Left cardiac atrium (tissue), 4 donors: ENCODE data around the gene NDC80. TPM values are rescaled to one million over a fixed set of nuclear protein-coding genes. Genes with fewer than 3 reads are reported as not detected.
A peak's percentile ranks its signal among the peaks of the same experiment; 100 is the strongest.
"Not testable (repeated sequence)": the region's sequence is repeated elsewhere in the genome, so short reads cannot be mapped to it uniquely, and the experiment has no call there.

Experiments
- ATAC-seq, 2 donors: fragments of 200-7000 bp; cut with Tn5 transposase; one replicate each; pipeline ENCODE4 v1.9.1; 2020; ENCODE audit warnings: mild to moderate bottlenecking in 2 of 2, moderate library complexity in 2 of 2
- DNase-seq: peaks from one replicate; pipeline ENCODE4 v3.0.0-alpha.2; 2020
- intact Hi-C, 2 donors: fragments of 100-400 bp; cut with DNase I; formaldehyde crosslinking; loops; one replicate each; pipeline versions ENCODE4 v1.14.1 to v1.15.1; 2022 to 2023
- long read RNA-seq: library from polyadenylated mRNA; unstranded; transcript quantifications from one replicate; pipeline ENCODE4 v2.0.0, GENCODE V29; 2021
- total RNA-seq, 2 donors: library from RNA; stranded (reverse); fragmentation: NEBNext Ultra II Directional; extraction: Animal tissue kit (Norgen Biotek cat#: 25700); gene quantifications; one replicate each; pipeline ENCODE4 v1.2.1, GENCODE V29; 2021
- donor health status: DM: no; HTN: yes; CAD: no.
- donor health status: DM: no; HTN: yes; CAD: no; lungs with severe emphysema.
- donor health status: DM: yes; HTN: yes; CAD: no.
- donor health status: Dilated cardiomyopathy.

Gene NDC80
- 1 to 10 TPM in 1 of 2 donors, under 1 TPM in 1; 0.29 to 1.2 TPM for total RNA-seq
- long read RNA-seq, result 0 reads

GRCh38 chr18:2571200-2572170 is at the start of gene NDC80, which contains the start of gene METTL4:
Gene NDC80, plus strand, starts transcription at chr18:2571557. Its CDS starts 1,429 bp downstream, at chr18:2572986.
Gene METTL4, minus strand, starts transcription at chr18:2571505. Its CDS starts 4,289 bp downstream, at chr18:2567216.
- DNase-seq (peak; percentile 88), ATAC-seq (peak; percentile 95 to 96)
- intact Hi-C loops, result loop anchor here in 1 of 2 donors (2.0 kb wide), 1 partner anchor 83 kb away; the partner anchor contains the start of gene SMCHD1

- intact Hi-C loops, result no loop called here
- ATAC-seq, result no peak
- DNase-seq, result no peak
These were observed 49.2 kb upstream of the NDC80 start for GRCh38 chr18:2522112-2522511.

GRCh38 chr18:2524794-2525198 is 46.6 kb upstream of the NDC80 start:
- ATAC-seq, DNase-seq, intact Hi-C loops: not testable (repeated sequence)

- intact Hi-C loops, result no loop called here
- DNase-seq, result no peak
- ATAC-seq, result no peak
These were observed 45.0 kb upstream of the NDC80 start for GRCh38 chr18:2526329-2526728.

GRCh38 chr18:2529154-2529553 is 42.2 kb upstream of the NDC80 start:
- DNase-seq (no peak), ATAC-seq (no peak)
- intact Hi-C loops, result no loop called here

GRCh38 chr18:2531751-2532150 is 39.6 kb upstream of the NDC80 start:
- intact Hi-C loops, result no loop called here
- DNase-seq, result no peak

GRCh38 chr18:2532797-2533196 is 38.6 kb upstream of the NDC80 start:
- intact Hi-C loops, result no loop called here
- ATAC-seq (no peak), DNase-seq (no peak)

More at GRCh38 chr18:2531751-2532150, 39.6 kb upstream of the NDC80 start:
- ATAC-seq, result no peak

- intact Hi-C loops, result no loop called here
- DNase-seq, result no peak
- ATAC-seq, result no peak
These were observed 36.5 kb upstream of the NDC80 start for GRCh38 chr18:2534906-2535305.

- ATAC-seq (no peak), DNase-seq (no peak)
- intact Hi-C loops, result no loop called here
These were observed 35.9 kb upstream of the NDC80 start for GRCh38 chr18:2535419-2535910.

GRCh38 chr18:2536063-2536462 is 35.3 kb upstream of the NDC80 start:
- DNase-seq (no peak), ATAC-seq (no peak)
- intact Hi-C loops, result no loop called here

- ATAC-seq, result peak; percentile 19 to 34
- intact Hi-C loops, result no loop called here
- DNase-seq, result no peak
These were observed 34.9 kb upstream of the NDC80 start for GRCh38 chr18:2536493-2536892.

GRCh38 chr18:2537296-2537695 is 34.1 kb upstream of the NDC80 start:
- intact Hi-C loops, result no loop called here
- ATAC-seq (no peak), DNase-seq (no peak)

GRCh38 chr18:2538236-2538635 is 33.1 kb upstream of the NDC80 start:
- intact Hi-C loops, result no loop called here
- no peak for ATAC-seq
- DNase-seq, result no peak

- DNase-seq (no peak), ATAC-seq (no peak)
- intact Hi-C loops, result no loop called here
These were observed 32.5 kb upstream of the NDC80 start for GRCh38 chr18:2538844-2539243.

GRCh38 chr18:2540575-2540974 is 30.8 kb upstream of the NDC80 start:
- intact Hi-C loops, result loop anchor here in 1 of 2 donors (10.0 kb wide), 1 partner anchor 956 kb away; no protein-coding TSS in a partner anchor
- ATAC-seq, result no peak

GRCh38 chr18:2541925-2542563 is 29.3 kb upstream of the NDC80 start:
- DNase-seq, ATAC-seq: not testable (repeated sequence)
- intact Hi-C loops, result loop anchor here in 1 of 2 donors (10.0 kb wide), 1 partner anchor 957 kb away; no protein-coding TSS in a partner anchor

More at GRCh38 chr18:2540575-2540974, 30.8 kb upstream of the NDC80 start:
- DNase-seq, result no peak

GRCh38 chr18:2545155-2545554 is 26.2 kb upstream of the NDC80 start:
- ATAC-seq (no peak), DNase-seq (no peak)
- intact Hi-C loops, result loop anchor here (5.0 to 10.0 kb wide), 5 partner anchors 208 to 1678 kb away; no protein-coding TSS in a partner anchor

GRCh38 chr18:2547477-2548087 is 23.8 kb upstream of the NDC80 start:
- intact Hi-C loops, result loop anchor here (2.0 to 10.0 kb wide), 6 partner anchors 210 to 1680 kb away; no protein-coding TSS in a partner anchor
- peak in 1 of 2 donors; percentile 42 for ATAC-seq
- no peak for DNase-seq

- DNase-seq, result no peak
- intact Hi-C loops, result loop anchor here (5.0 to 10.0 kb wide), 5 partner anchors 212 to 1682 kb away; no protein-coding TSS in a partner anchor
- ATAC-seq, result no peak
These were observed 21.9 kb upstream of the NDC80 start for GRCh38 chr18:2549462-2549861.
